ENCODE measurements around the gene SLC25A42.
"Not testable (repeated sequence)": the region's sequence is repeated elsewhere in the genome, so short reads cannot be mapped to it uniquely, and the experiment has no call there.

Gene SLC25A42

GRCh38 chr19:19063183-19064097 is at the start of gene SLC25A42:
Gene SLC25A42 (plus strand): TSS chr19:19063994. CDS start chr19:19096125, 32,131 bp downstream.
- DNase-seq (ENCODE audit: low read depth), result peak; percentile 100

- peak; percentile 82 for DNase-seq (ENCODE audit: low read depth)
Observed at GRCh38 chr19:19021115-19021514, 42.7 kb upstream of the SLC25A42 start.

GRCh38 chr19:19022380-19022961 is 41.3 kb upstream of the SLC25A42 start:
- DNase-seq (ENCODE audit: low read depth), result no peak

- DNase-seq (ENCODE audit: low read depth), result not testable (repeated sequence)
Observed at GRCh38 chr19:19023376-19023775, 40.4 kb upstream of the SLC25A42 start.

- DNase-seq (ENCODE audit: low read depth), result no peak
Observed at GRCh38 chr19:19025861-19026260, 37.9 kb upstream of the SLC25A42 start.

- no peak for DNase-seq (ENCODE audit: low read depth)
Observed at GRCh38 chr19:19026299-19026971, 37.4 kb upstream of the SLC25A42 start.

GRCh38 chr19:19027228-19027627 is 36.6 kb upstream of the SLC25A42 start:
- DNase-seq (ENCODE audit: low read depth), result no peak

GRCh38 chr19:19028526-19028925 is 35.3 kb upstream of the SLC25A42 start:
- no peak for DNase-seq (ENCODE audit: low read depth)

GRCh38 chr19:19031891-19032290 is 31.9 kb upstream of the SLC25A42 start:
- DNase-seq (ENCODE audit: low read depth), result no peak

- DNase-seq (ENCODE audit: low read depth), result peak; percentile 94
Observed at GRCh38 chr19:19032420-19033175, 31.2 kb upstream of the SLC25A42 start.

- no peak for DNase-seq (ENCODE audit: low read depth)
Observed at GRCh38 chr19:19033176-19033425, 30.7 kb upstream of the SLC25A42 start.

- peak; percentile 85 for DNase-seq (ENCODE audit: low read depth)
Observed at GRCh38 chr19:19033426-19034203, 30.2 kb upstream of the SLC25A42 start, which contains the start of the genes ARMC6 and SUGP2. Gene ARMC6 (plus strand): TSS chr19:19033603. CDS start chr19:19034210, 607 bp downstream. Gene SUGP2 (minus strand): TSS chr19:19033517. CDS start chr19:19031071, 2,446 bp downstream.

GRCh38 chr19:19034204-19034624 is 29.6 kb upstream of the SLC25A42 start:
- peak; percentile 76 for DNase-seq (ENCODE audit: low read depth)

- no peak for DNase-seq (ENCODE audit: low read depth)
Observed at GRCh38 chr19:19039901-19040300, 23.9 kb upstream of the SLC25A42 start.

GRCh38 chr19:19040417-19040816 is 23.4 kb upstream of the SLC25A42 start:
- peak; percentile 92 for DNase-seq (ENCODE audit: low read depth)

GRCh38 chr19:19042732-19043280 is 21.0 kb upstream of the SLC25A42 start:
- DNase-seq (ENCODE audit: low read depth), result no peak

- DNase-seq (ENCODE audit: low read depth), result no peak
Observed at GRCh38 chr19:19043481-19043880, 20.3 kb upstream of the SLC25A42 start.

GRCh38 chr19:19043881-19044280 is 19.9 kb upstream of the SLC25A42 start:
- DNase-seq (ENCODE audit: low read depth), result no peak

GRCh38 chr19:19049406-19049805 is 14.4 kb upstream of the SLC25A42 start:
- peak; percentile 49 for DNase-seq (ENCODE audit: low read depth)

- no peak for DNase-seq (ENCODE audit: low read depth)
Observed at GRCh38 chr19:19050104-19050503, 13.7 kb upstream of the SLC25A42 start.

GRCh38 chr19:19050731-19051130 is 13.1 kb upstream of the SLC25A42 start:
- peak; percentile 11 for DNase-seq (ENCODE audit: low read depth)

All from iris pigment epithelial cell (primary cell).